HEK293 (cell line): Measurements from ENCODE around the gene SHANK2.

Experiments
- CTCF ChIA-PET: fragments of 350-600 bp; formaldehyde crosslinking; extraction: SDS; loops from one replicate; lab custom pipeline; 2021; ENCODE audit warnings: antibody characterized with exemption; lab: Yijun Ruan, JAX
- POLR2A ChIA-PET: fragments of 300-600 bp; formaldehyde crosslinking; extraction: SDS; loops from one replicate; lab custom pipeline; 2020; ENCODE audit warnings: antibody characterized with exemption, inconsistent platforms; lab: Yijun Ruan, JAX
- H3K27ac ChIP-seq: fragments of 200-500 bp; sonication (Bioruptor generic); 2 replicates; pipeline ENCODE4 v1.5.1; 2014; ENCODE audit warnings: low read depth, low read length, control low read depth, inconsistent platforms; ENCODE audit errors: extremely low read depth
- H3K36me3 ChIP-seq, 2 experiments: fragments of 200-500 bp in 1 of 2; sonication (Bioruptor generic) in 1 of 2; 1 replicate in 1 of 2; 2 replicates in 1 of 2; pipeline ENCODE4 v1.5.1; 2014 to 2017; ENCODE audit warnings: inconsistent platforms in 2 of 2, low read length in 2 of 2; ENCODE audit not compliant: control insufficient read depth in 2 of 2, insufficient read depth in 1 of 2
- H3K4me1 ChIP-seq: fragments of 200-500 bp; sonication (Bioruptor generic); 2 replicates; pipeline ENCODE4 v1.5.1; 2014; ENCODE audit warnings: mild to moderate bottlenecking, low read length, inconsistent platforms; ENCODE audit not compliant: control insufficient read depth, insufficient read depth
- H3K4me3 ChIP-seq: 2 replicates; pipeline ENCODE4 v1.5.1; 2011; ENCODE audit warnings: low read depth, mild to moderate bottlenecking, control low read depth, low read length, moderate library complexity
- H3K9me3 ChIP-seq: fragments of 200-500 bp; sonication (Bioruptor generic); 2 replicates; pipeline ENCODE4 v1.5.1; 2014; ENCODE audit warnings: low read depth, low read length, inconsistent platforms; ENCODE audit not compliant: control insufficient read depth, insufficient read depth
- AEBP2 ChIP-seq: fragments of 450-650 bp; formaldehyde crosslinking; IDR thresholded peaks from 2 replicates; pipeline ENCODE4 v1.5.1; 2016; ENCODE audit warnings: missing biosample characterization, missing genetic modification characterization, borderline replicate concordance
- HOXC10 ChIP-seq: sonication (generic); formaldehyde crosslinking; IDR thresholded peaks from 2 replicates; pipeline ENCODE4 v1.8.1; 2023; ENCODE audit warnings: mild to moderate bottlenecking, missing genetic modification reagents
- IKZF3 ChIP-seq: fragments of 450-650 bp; IDR thresholded peaks from 2 replicates; pipeline ENCODE4 v1.5.0; 2018; ENCODE audit warnings: missing biosample characterization, mild to moderate bottlenecking, missing genetic modification characterization, moderate library complexity
- KLF1 ChIP-seq: fragments of 450-650 bp; formaldehyde crosslinking; IDR thresholded peaks from 2 replicates; pipeline ENCODE4 v1.5.1; 2016; ENCODE audit warnings: missing biosample characterization, missing genetic modification characterization
- KLF9 ChIP-seq: fragments of 450-650 bp; formaldehyde crosslinking; IDR thresholded peaks from 2 replicates; pipeline ENCODE4 v1.5.1; 2016; ENCODE audit warnings: missing biosample characterization, missing genetic modification characterization, low read depth
- PRDM10 ChIP-seq: fragments of 450-650 bp; formaldehyde crosslinking; IDR thresholded peaks from 2 replicates; pipeline ENCODE4 v1.5.1; 2016; ENCODE audit warnings: missing biosample characterization, missing genetic modification characterization
- SP2 ChIP-seq: fragments of 450-650 bp; formaldehyde crosslinking; IDR thresholded peaks from 2 replicates; pipeline ENCODE4 v1.5.1; 2016; ENCODE audit warnings: missing biosample characterization, missing genetic modification characterization
- ZBTB44 ChIP-seq: fragments of 450-650 bp; IDR thresholded peaks from 2 replicates; pipeline ENCODE4 v1.5.1; 2018; ENCODE audit warnings: missing biosample characterization, mild to moderate bottlenecking, missing genetic modification characterization
- ZBTB48 ChIP-seq: fragments of 450-650 bp; formaldehyde crosslinking; IDR thresholded peaks from 2 replicates; pipeline ENCODE4 v1.5.1; 2016; ENCODE audit warnings: missing biosample characterization, missing genetic modification characterization
- ZBTB49 ChIP-seq: fragments of 450-650 bp; formaldehyde crosslinking; IDR thresholded peaks from 2 replicates; pipeline ENCODE4 v1.5.1; 2016; ENCODE audit warnings: missing biosample characterization, missing genetic modification characterization, low read depth
- ZFHX2 ChIP-seq: fragments of 450-650 bp; formaldehyde crosslinking; conservative IDR thresholded peaks from 2 replicates; pipeline ENCODE4 v1.5.1; 2016; ENCODE audit warnings: missing biosample characterization, missing genetic modification characterization
- ZFP69B ChIP-seq: fragments of 450-650 bp; formaldehyde crosslinking; IDR thresholded peaks from 2 replicates; pipeline ENCODE4 v1.5.1; 2016; ENCODE audit warnings: missing biosample characterization, missing genetic modification characterization
- ZNF146 ChIP-seq: fragments of 450-650 bp; formaldehyde crosslinking; IDR thresholded peaks from 2 replicates; pipeline ENCODE4 v1.5.1; 2016; ENCODE audit warnings: missing biosample characterization, missing genetic modification characterization
- ZNF2 ChIP-seq: fragments of 450-650 bp; formaldehyde crosslinking; IDR thresholded peaks from 2 replicates; pipeline ENCODE4 v1.5.1; 2016; ENCODE audit warnings: missing biosample characterization, missing genetic modification characterization
- ZNF239 ChIP-seq: fragments of 450-650 bp; formaldehyde crosslinking; IDR thresholded peaks from 2 replicates; pipeline ENCODE4 v1.5.1; 2016; ENCODE audit warnings: missing biosample characterization, missing genetic modification characterization
- ZNF274 ChIP-seq, 2 experiments: fragments of 200-500 bp in 1 of 2; fragments of 450-650 bp in 1 of 2; sonication (Bioruptor generic) in 1 of 2; formaldehyde crosslinking in 1 of 2; IDR thresholded peaks; 2 replicates each; pipeline versions ENCODE4 v1.5.1 to v1.6.1; 2014 to 2016; ENCODE audit warnings: borderline replicate concordance in 1 of 2, inconsistent platforms in 1 of 2, low read length in 1 of 2, missing biosample characterization in 1 of 2, missing genetic modification characterization in 1 of 2
- ZNF341 ChIP-seq: fragments of 450-650 bp; formaldehyde crosslinking; IDR thresholded peaks from 2 replicates; pipeline ENCODE4; 2016; ENCODE audit warnings: low read depth, missing biosample characterization, missing genetic modification characterization
- ZNF404 ChIP-seq: fragments of 450-650 bp; formaldehyde crosslinking; IDR thresholded peaks from 2 replicates; pipeline ENCODE4 v1.5.1; 2017; ENCODE audit warnings: missing biosample characterization, missing genetic modification characterization
- ZNF529 ChIP-seq: fragments of 450-650 bp; formaldehyde crosslinking; IDR thresholded peaks from 2 replicates; pipeline ENCODE4 v1.5.1; 2017; ENCODE audit warnings: missing genetic modification characterization, missing biosample characterization; ENCODE audit not compliant: insufficient replicate concordance
- ZNF701 ChIP-seq: fragments of 450-650 bp; formaldehyde crosslinking; IDR thresholded peaks from 2 replicates; pipeline ENCODE4 v1.5.1; 2016; ENCODE audit warnings: missing biosample characterization, missing genetic modification characterization
- ZNF704 ChIP-seq: fragments of 450-650 bp; formaldehyde crosslinking; IDR thresholded peaks from 2 replicates; pipeline ENCODE4 v1.5.1; 2016; ENCODE audit warnings: missing biosample characterization, missing genetic modification characterization
- ZNF791 ChIP-seq: fragments of 450-650 bp; formaldehyde crosslinking; IDR thresholded peaks from 2 replicates; pipeline ENCODE4 v1.5.1; 2016; ENCODE audit warnings: missing biosample characterization, missing genetic modification characterization
- ZSCAN23 ChIP-seq: fragments of 450-650 bp; formaldehyde crosslinking; IDR thresholded peaks from 2 replicates; pipeline ENCODE4 v1.5.1; 2016; ENCODE audit warnings: missing biosample characterization, missing genetic modification characterization
- ZSCAN30 ChIP-seq: fragments of 450-650 bp; IDR thresholded peaks from 2 replicates; pipeline ENCODE4 v1.5.1; 2018; ENCODE audit warnings: missing biosample characterization, mild to moderate bottlenecking, missing genetic modification characterization, moderate library complexity

The SHANK2 gene

GRCh38 chr11:71242391-71242790 is 10.0 kb downstream of the SHANK2 start:
- ChIA-PET CTCF (no interaction called here), POLR2A (no interaction called here)
- H3K4me1 ChIP-seq: peaks cover 4% of the 10 kb centered on the region; the same call in 1 of the 2 replicates
- H3K36me3 ChIP-seq: no peaks in the 10 kb centered on the region
- H3K9me3 ChIP-seq: no peaks in the 10 kb centered on the region
- H3K27ac ChIP-seq: no peak overlapping the region
- TF ChIP-seq ZSCAN30 (no peak), SP2 (tag by site-specific recombination) (no peak), ZNF529 (tag by site-specific recombination) (no peak), ZFHX2 (no peak), ZBTB49 (tag by site-specific recombination) (no peak), ZBTB48 (tag by site-specific recombination) (no peak), ZNF704 (tag by site-specific recombination) (no peak), ZBTB44 (tag by site-specific recombination) (no peak), ZFP69B (tag by site-specific recombination) (no peak), KLF9 (tag by site-specific recombination) (no peak), PRDM10 (tag by site-specific recombination) (no peak), ZNF701 (tag by site-specific recombination) (no peak), ZNF791 (tag by site-specific recombination) (no peak), ZNF2 (tag by site-specific recombination) (no peak), ZNF341 (tag by site-specific recombination) (no peak)
- H3K4me3 ChIP-seq: no peak overlapping the region

GRCh38 chr11:71241721-71242259 is 10.6 kb downstream of the SHANK2 start:
- H3K36me3 ChIP-seq: no peaks in the 10 kb centered on the region
- ChIA-PET POLR2A (interaction anchor here (1.8 kb wide), 1 partner anchor 10 kb away, joined by 9 read pairs; the partner anchor contains the start of gene SHANK2), CTCF (interaction anchor here (1.2 kb wide), 1 partner anchor 179 kb away, joined by 3 read pairs; no protein-coding TSS in a partner anchor)
- 0 out of 2 replicates have a peak overlapping the region, but pooled peaks have one; percentile 49 for H3K27ac ChIP-seq
- peaks cover 8% of the 10 kb centered on the region for H3K4me1 ChIP-seq
- no peak overlapping the region for H3K4me3 ChIP-seq
- no peaks in the 10 kb centered on the region for H3K9me3 ChIP-seq
- TF ChIP-seq ZBTB48 (tag by site-specific recombination) (no peak), KLF1 (tag by site-specific recombination) (no peak), IKZF3 (tag by site-specific recombination) (no peak), ZNF404 (tag by site-specific recombination) (no peak), ZSCAN23 (tag by site-specific recombination) (no peak), ZNF146 (tag by site-specific recombination) (peak; percentile 98), HOXC10 (CRISPR knock-in tag) (no peak), AEBP2 (tag by site-specific recombination) (no peak), ZNF274 (IDR thresholded peaks at IDR 0.05; ENCODE audit: low read length) (no peak), ZNF274 (tag by site-specific recombination; IDR thresholded peaks at IDR 0.05; ENCODE audit: borderline replicate concordance) (no peak), ZSCAN30 (no peak), ZNF239 (tag by site-specific recombination) (no peak)
